GM10847 (cell line): ENCODE results near the gene PPIL1.

Experiments used
- POLR2A ChIP-seq: IDR thresholded peaks from 2 replicates; pipeline ENCODE4 v1.6.1; 2011; ENCODE audit not compliant: insufficient read length; ENCODE audit errors: extremely low read depth

Gene PPIL1

DNA sequence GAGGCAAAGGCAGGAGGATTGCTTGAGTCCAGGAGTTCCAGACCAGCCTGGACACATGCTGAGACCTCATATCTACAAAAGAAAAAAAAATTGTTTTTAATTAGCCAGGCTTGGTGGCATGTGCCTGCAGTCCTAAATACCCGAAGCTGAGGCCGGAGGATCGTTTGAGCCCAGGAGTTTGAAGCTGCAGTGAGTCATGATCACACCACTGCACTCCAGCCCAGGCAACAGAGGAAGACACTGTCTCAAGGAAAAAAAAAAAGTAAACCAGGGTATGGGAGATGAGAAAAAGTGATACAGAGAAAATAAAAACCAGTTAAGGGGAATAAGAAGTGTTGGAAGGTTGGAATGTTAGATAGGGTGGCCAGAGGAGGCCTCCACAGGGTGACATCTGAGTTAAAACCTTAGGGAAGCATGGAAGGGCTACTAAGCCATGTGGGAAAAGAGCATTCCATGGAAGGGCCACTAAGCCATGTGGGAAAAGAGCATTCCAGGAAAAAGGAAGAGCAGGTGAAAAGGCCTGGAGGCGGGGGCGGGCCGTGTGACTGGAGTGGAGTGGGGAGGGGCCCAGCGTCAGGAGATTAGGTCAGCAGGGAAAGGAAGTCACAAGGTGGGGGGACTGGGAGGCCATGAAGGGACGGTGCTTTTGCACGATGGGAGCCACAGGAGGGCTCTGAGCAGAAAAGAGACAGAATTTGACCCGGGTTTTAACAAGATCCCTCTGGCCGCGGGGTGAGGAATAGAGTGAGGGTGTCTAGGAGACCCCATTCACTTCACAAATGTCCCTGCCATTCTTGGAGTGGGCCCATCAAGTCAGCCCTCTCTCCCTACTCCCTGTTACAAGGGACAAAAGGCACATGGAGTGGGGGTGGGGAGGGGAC is 53.7 kb downstream of the PPIL1 start:
- TF ChIP-seq POLR2A, result no peak

DNA sequence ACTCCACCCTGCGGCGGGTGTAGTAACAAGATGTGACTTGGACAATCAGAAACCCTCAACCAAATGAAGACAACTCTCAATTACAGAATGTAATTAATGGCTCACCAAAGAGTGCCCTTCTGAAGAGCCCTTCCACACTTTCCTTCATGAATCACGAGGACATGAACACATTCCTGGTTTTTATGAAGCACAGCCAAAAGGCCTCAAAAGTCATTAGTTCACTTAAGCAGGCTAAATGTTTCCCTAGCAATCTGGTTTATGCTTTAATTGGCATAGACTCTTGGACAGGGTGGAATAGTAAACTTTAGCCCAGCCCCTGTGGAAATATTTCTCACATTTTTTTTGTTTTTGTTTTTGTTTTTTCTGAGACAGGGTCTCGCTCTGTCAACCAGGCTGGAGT is 55.8 kb downstream of the PPIL1 start:
- no peak for TF ChIP-seq POLR2A

- no peak for TF ChIP-seq POLR2A
Observed at GRCh38 chr6:36817847-36818246, 56.8 kb downstream of the PPIL1 start.

DNA sequence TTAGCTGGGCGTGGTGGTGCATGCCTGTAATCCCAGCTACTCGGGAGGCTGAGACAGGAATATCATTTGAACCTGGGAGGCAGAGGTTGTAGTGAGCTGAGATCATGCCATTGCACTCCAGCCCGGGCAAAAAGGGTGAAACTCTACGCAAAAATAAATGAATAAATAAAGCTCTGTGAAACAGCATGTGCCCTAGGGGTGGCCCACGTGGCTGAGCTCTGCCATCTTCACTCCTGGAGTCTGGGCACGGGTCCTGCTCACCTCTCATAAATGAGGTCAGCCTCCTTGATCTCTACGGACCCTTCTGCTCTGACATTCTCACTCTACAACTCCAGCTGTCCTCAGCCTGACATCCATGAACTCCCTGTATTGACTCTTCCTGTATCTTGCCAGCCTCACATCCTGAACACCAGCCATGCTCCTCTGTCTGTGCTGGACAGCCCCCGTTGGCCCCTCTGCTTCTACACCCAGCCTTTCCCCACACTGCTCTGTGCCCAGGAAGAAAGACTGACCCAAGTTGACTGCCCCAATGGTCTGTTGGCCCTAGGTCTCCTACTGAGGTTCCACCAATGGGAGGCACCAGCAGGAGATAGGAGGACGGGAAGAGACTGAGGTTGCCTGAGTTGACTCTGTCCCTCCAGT is 57.3 kb downstream of the PPIL1 start:
- TF ChIP-seq POLR2A, result no peak

DNA sequence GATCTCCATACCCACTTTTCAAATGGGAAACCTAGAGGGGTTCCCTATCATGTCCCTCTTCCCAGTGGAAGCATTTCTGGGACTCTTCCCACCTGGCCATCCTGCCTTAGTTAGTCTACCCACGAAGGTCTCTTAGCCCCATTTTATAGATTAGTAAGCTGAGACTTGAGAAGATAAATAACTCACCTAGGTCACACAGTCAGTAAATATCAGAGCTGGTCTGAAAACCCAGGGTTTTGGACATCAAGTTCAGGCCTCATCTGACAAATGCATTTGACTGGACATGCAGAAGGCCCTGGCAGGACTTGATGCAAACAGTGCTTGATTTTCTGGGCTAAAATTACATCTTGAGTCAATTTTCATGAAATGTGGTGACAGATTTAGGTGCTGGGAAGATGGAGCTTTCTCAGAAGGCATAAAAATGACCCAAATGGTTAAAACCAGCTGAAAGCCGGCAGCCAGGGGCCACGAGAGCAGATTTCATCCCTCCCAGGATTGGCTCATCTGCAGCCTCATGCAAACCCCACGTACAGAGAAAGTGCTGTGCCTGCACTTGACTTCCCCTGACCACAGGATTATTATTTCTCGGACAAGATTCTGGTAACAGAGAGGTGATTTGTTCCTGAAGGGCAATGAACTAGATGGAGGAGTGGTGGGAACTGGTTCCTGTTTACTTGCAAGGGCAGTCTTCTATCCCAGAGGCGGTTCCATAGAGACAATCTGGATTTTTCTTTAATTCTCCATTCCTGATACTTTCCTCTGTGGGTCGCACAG is 58.5 kb downstream of the PPIL1 start:
- TF ChIP-seq POLR2A, result no peak

DNA sequence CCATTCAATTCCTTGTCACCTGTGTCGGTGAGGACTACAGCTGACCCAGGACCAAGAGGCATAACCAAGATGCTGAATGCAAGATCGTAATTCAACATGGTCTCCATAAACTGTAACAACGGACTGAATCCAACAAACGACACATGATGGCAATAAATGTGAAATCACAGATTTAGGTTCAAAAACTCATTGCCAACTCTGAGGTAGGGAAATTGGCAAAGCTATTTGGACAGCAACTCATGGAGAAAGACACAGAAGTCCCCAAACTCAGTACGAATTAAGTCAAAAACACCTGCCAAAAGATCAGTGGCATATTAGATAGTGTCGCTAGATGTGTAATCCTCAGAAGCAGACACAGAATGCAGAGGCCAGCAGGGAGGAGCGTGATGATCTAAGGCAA is 60.4 kb downstream of the PPIL1 start:
- no peak for TF ChIP-seq POLR2A

DNA sequence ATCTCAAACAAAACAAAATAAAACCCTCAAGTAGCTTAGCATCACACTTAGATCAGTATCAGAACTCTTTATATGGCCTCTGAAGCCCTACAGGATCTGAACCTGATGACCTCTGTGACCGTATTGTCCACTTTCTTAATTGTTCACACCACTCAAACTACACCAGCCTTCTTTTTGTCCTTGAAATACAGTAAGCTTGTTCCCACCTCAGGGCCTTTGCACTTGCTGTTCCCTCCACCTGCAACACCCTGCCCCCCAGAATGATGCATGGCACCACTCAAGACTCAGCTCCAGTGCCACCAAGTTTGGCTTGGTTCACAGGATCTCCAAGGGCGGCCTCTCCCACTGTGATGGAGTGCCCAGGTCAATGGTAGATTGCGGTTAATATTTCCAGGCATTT is 61.1 kb downstream of the PPIL1 start:
- TF ChIP-seq POLR2A, result no peak

- TF ChIP-seq POLR2A, result no peak
Observed at GRCh38 chr6:36809941-36810803, 64.4 kb downstream of the PPIL1 start.

- TF ChIP-seq POLR2A, result no peak
Observed at GRCh38 chr6:36809156-36809555, 65.4 kb downstream of the PPIL1 start.

DNA sequence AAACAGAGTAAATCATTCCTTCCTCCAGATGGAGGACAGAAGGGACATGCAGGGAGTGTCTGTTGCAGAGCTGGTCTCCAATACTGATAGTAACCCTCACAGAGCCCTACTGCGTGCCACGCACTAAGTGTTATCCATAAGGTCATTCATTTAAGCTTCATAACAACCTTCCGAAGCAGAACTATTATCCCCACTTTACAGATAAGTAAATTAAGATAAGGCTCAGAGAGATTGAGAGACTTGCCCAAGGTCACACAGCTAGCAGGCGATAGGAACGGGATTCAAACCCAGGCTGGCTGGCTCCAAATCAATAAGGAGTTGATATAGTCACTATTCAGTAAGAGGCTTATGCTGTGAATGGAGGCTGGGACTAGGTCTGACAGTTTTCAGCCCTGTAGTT is 66.0 kb downstream of the PPIL1 start:
- TF ChIP-seq POLR2A, result no peak

DNA sequence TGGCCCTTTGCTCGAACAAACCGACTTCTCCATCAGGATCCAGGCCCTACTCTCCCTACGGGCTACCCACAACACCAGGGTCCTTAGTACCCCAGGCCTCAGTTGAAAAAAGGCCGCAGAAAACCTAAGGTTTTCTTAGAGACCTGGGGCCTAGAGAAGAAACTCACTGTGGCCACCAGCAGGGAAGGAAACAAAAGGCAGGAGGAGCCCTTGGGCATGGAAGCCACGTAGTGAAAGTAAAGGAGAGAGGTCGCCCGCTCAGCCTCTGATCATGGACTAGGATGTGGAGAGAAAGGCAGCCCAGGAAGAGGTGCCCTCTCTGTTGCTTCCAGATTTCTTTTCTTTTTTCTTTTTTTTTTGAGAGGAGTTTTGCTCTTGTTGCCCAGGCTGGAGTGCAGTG is 66.9 kb downstream of the PPIL1 start:
- no peak for TF ChIP-seq POLR2A

DNA sequence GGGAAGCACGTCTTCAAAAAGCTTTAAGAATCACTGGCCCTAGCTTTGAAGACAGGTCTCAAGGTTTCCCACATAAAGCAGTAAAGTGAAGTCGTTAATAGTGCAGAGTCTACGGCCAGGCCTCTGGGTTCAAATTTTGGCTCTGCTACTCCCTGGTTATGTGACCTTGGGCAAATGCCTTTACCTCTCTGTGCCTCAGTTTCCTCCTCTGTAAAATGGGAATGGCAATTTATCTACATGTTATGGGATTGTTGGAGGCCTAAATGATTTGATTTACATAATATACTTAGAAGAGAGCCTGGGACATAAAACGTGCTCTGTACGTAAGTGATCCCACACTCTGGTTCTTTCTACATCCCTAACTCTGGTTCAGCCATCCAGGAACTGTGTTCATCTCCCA is 67.5 kb downstream of the PPIL1 start:
- TF ChIP-seq POLR2A, result no peak

- no peak for TF ChIP-seq POLR2A
Observed at GRCh38 chr6:36805917-36806316, 68.7 kb downstream of the PPIL1 start.

DNA sequence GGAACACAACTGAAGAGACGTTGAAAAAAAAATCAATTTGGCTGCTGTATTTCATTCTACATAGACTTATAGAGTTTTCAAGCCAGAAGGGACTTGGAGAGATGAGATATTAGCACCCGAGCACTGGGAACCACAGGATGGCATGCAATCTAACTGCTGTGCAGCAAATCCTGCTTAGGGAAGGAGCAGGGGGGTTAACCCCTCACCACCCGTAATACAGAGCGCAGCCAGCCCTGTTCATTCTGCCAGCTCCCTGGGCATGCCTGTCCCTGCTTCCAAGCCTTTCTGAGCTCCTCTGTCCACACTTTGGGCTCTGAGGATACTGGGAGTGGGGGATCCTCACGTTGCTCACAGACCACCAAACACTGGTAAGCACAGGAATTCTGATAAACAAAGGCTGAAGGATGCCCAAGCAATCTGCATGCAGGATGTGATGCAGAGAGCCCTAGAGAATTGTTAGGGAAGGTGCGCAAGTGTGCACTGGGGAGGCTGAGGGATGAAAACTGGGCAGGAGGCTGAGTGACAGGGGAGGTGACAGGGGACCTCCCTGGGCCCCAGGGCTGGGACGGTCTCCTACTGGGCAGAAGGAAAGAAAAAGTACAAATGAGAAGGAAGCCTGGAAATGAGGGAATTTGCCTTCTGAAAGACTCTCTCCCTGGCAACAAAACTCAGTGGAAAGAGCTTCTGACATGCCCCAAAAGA is 69.4 kb downstream of the PPIL1 start:
- TF ChIP-seq POLR2A, result no peak
